ENCODE data around the gene OR10H4.
"Not testable (repeated sequence)": the region's sequence is repeated elsewhere in the genome, so short reads cannot be mapped to it uniquely, and the experiment has no call there.

DNA sequence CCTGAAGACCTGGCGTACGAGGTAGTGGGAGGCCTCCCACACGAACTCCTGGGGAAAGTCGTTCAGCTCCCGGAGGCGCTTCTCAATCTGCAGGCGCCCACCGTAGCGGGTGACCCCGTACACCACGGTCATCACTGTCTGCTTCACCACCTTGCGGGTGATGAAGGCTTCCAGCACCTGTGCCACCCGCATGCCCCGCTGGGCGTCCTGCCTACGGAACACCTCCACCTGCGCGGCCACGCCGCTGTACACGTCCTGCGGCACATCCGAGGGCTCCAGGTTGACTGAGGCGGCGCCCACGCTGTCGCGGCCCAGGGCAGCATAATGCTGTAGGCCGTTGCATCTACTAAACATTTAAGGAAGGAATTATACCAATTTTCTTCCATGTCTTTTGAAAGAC is 45.9 kb upstream of the OR10H4 start:
- TF ChIP-seq, protein P1, sequence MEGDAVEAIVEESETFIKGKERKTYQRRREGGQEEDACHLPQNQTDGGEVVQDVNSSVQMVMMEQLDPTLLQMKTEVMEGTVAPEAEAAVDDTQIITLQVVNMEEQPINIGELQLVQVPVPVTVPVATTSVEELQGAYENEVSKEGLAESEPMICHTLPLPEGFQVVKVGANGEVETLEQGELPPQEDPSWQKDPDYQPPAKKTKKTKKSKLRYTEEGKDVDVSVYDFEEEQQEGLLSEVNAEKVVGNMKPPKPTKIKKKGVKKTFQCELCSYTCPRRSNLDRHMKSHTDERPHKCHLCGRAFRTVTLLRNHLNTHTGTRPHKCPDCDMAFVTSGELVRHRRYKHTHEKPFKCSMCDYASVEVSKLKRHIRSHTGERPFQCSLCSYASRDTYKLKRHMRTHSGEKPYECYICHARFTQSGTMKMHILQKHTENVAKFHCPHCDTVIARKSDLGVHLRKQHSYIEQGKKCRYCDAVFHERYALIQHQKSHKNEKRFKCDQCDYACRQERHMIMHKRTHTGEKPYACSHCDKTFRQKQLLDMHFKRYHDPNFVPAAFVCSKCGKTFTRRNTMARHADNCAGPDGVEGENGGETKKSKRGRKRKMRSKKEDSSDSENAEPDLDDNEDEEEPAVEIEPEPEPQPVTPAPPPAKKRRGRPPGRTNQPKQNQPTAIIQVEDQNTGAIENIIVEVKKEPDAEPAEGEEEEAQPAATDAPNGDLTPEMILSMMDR (IDR thresholded peaks at IDR 0.05): not testable (repeated sequence)
- TF ChIP-seq POLR2AphosphoS5 (IDR thresholded peaks at IDR 0.05; ENCODE audit: insufficient read depth in 1 of 2, low read depth in 1 of 2): not testable (repeated sequence)
